Smooth muscle cell (in vitro differentiated cells): Measurements from ENCODE around the gene ERN1. TPM values are rescaled to one million over a fixed set of nuclear protein-coding genes. Genes with fewer than 3 reads are reported as not detected.

Experiments
- DNase-seq: peaks from one replicate; lab custom pipeline; 2025; ENCODE audit not compliant: unreplicated experiment; lab: John Stamatoyannopoulos, UW
- H2AFZ ChIP-seq: fragments of 200-600 bp; sonication (generic); 2 replicates; pipeline ENCODE4 v1.6.0; 2016; ENCODE audit warnings: antibody characterized with exemption, low read depth, mild to moderate bottlenecking
- H3F3A ChIP-seq: fragments of 200-600 bp; sonication (generic); 2 replicates; pipeline ENCODE4 v1.6.0; 2017; ENCODE audit warnings: antibody characterized with exemption, low read depth
- H3K27ac ChIP-seq: fragments of 200-600 bp; sonication (generic); 2 replicates; pipeline ENCODE4 v1.5.1; 2016; ENCODE audit warnings: low read depth, mild to moderate bottlenecking
- H3K27me3 ChIP-seq: fragments of 200-600 bp; sonication (generic); 2 replicates; pipeline ENCODE4 v1.6.1; 2016; ENCODE audit warnings: low read depth, mild to moderate bottlenecking
- H3K36me3 ChIP-seq: fragments of 200-600 bp; sonication (generic); 2 replicates; pipeline ENCODE4 v1.5.1; 2016; ENCODE audit warnings: low read depth
- H3K4me1 ChIP-seq: fragments of 200-600 bp; sonication (generic); 2 replicates; pipeline ENCODE4 v1.5.1; 2016; ENCODE audit warnings: low read depth
- H3K4me2 ChIP-seq: fragments of 200-600 bp; sonication (generic); 2 replicates; pipeline ENCODE4 v1.6.0; 2016; ENCODE audit warnings: mild to moderate bottlenecking
- H3K4me3 ChIP-seq: fragments of 200-600 bp; sonication (generic); 2 replicates; pipeline ENCODE4 v1.5.1; 2016; ENCODE audit warnings: mild to moderate bottlenecking
- H3K79me2 ChIP-seq: fragments of 200-600 bp; sonication (generic); 2 replicates; pipeline ENCODE4 v1.6.0; 2016; ENCODE audit warnings: low read depth, mild to moderate bottlenecking
- H3K9ac ChIP-seq: fragments of 200-600 bp; sonication (generic); 2 replicates; pipeline ENCODE4 v1.6.0; 2016; ENCODE audit warnings: low read depth
- H3K9me3 ChIP-seq: fragments of 200-600 bp; sonication (generic); replicated peaks from 2 replicates; pipeline ENCODE4 v1.5.1; 2016; ENCODE audit warnings: low read depth
- H4K20me1 ChIP-seq: fragments of 200-600 bp; sonication (generic); 2 replicates; pipeline ENCODE4 v1.6.0; 2016; ENCODE audit warnings: low read depth
- CTCF ChIP-seq: fragments of 200-600 bp; sonication (generic); IDR thresholded peaks from 2 replicates; pipeline ENCODE4 v1.5.1; 2017; ENCODE audit warnings: borderline replicate concordance, mild to moderate bottlenecking, antibody characterized with exemption; ENCODE audit not compliant: insufficient read depth, poor library complexity, severe bottlenecking
- WGBS: methylation state at CpG from one replicate; pipeline ENCODE4 v1.1.7; 2016; ENCODE audit warnings: low lambda C conversion rate; 5-methylcytosine and 5-hydroxymethylcytosine counted together
- polyA plus RNA-seq: library from polyadenylated mRNA; unstranded; fragments of >200 nt; fragmentation: Nextera tagmentation; extraction: Ambion mirVana; gene quantifications from 2 replicates; pipeline ENCODE4 v1.2.1, GENCODE V29; 2016
- total RNA-seq: library from RNA; depleted of rRNA; stranded (reverse); fragments of >200 nt; gene quantifications from 2 replicates; pipeline ENCODE4 v1.2.3, GENCODE V29; 2014

ERN1 gene
- total and polyA plus RNA-seq, 2 experiments from 2014 or later, result 8.6 to 9.0 TPM

- TF ChIP-seq CTCF, result no peak
- Histone ChIP-seq H4K20me1 (no peaks in the 10 kb centered on the region), H2AFZ (no peak overlapping the region), H3K4me3 (no peak overlapping the region), H3K79me2 (no peaks in the 10 kb centered on the region), H3F3A (peaks cover 13% of the 10 kb centered on the region), H3K4me1 (no peaks in the 10 kb centered on the region), H3K9ac (no peak overlapping the region), H3K27ac (peak overlapping the region; percentile 79), H3K27me3 (no peaks in the 10 kb centered on the region), H3K36me3 (no peaks in the 10 kb centered on the region), H3K9me3 (no peaks in the 10 kb centered on the region), H3K4me2 (no peak overlapping the region)
- DNase-seq, result no peak
Observed at GRCh38 chr17:64176556-64176955, 46.6 kb upstream of the ERN1 start.

GRCh38 chr17:64174686-64175456, 44.9 kb upstream of the ERN1 start:
- Histone ChIP-seq H4K20me1 (no peaks in the 10 kb centered on the region), H3K9me3 (no peaks in the 10 kb centered on the region), H3F3A (peaks cover 13% of the 10 kb centered on the region), H3K27me3 (no peaks in the 10 kb centered on the region), H3K9ac (no peak overlapping the region), H3K4me1 (no peaks in the 10 kb centered on the region), H3K27ac (peak overlapping the region; percentile 83), H3K4me2 (peak overlapping the region; percentile 27), H3K36me3 (no peaks in the 10 kb centered on the region), H3K79me2 (no peaks in the 10 kb centered on the region), H2AFZ (no peak overlapping the region), H3K4me3 (no peak overlapping the region)
- 66% methylated on average over 7 of the region's 7 CpGs for WGBS
- no peak for TF ChIP-seq CTCF
- peak; percentile 11 for DNase-seq

GRCh38 chr17:64173646-64174045, 43.7 kb upstream of the ERN1 start:
- no peak for TF ChIP-seq CTCF
- DNase-seq, result no peak
- Histone ChIP-seq H3K27me3 (no peaks in the 10 kb centered on the region), H3K4me2 (no peak overlapping the region), H3K4me1 (no peaks in the 10 kb centered on the region), H3K9ac (no peak overlapping the region), H3K4me3 (no peak overlapping the region), H3K79me2 (no peaks in the 10 kb centered on the region), H3K36me3 (no peaks in the 10 kb centered on the region), H3K27ac (no peak overlapping the region), H4K20me1 (no peaks in the 10 kb centered on the region), H3F3A (peaks cover 13% of the 10 kb centered on the region), H2AFZ (no peak overlapping the region), H3K9me3 (no peaks in the 10 kb centered on the region)
- 97% methylated on average over 3 of the region's 3 CpGs for WGBS

DNA sequence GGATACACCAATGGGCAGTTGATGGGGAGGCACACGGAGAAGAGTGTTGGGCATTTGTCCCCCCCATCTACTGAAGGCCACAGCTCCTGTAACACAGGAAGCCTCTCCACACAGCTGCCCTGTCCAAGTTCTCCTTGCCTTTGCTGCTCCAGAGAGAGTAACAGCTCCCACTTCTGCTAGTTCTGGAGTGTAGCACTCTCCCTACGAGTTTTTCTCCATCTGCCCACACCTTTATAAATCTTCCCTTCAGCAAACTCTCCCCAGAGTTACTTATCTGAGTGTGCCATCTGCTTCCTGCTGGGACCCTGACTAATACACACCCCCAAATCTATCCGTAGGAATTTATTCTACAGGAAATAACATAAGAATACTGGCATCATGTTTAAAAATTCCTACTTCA, 42.6 kb upstream of the ERN1 start:
- WGBS, result 87% methylated on average over 3 of the region's 3 CpGs
- no peak for TF ChIP-seq CTCF
- Histone ChIP-seq H3K4me3 (no peak overlapping the region), H3K27ac (no peak overlapping the region), H3K9ac (no peak overlapping the region), H3K27me3 (no peaks in the 10 kb centered on the region), H2AFZ (no peak overlapping the region), H3K79me2 (no peaks in the 10 kb centered on the region), H3K4me1 (no peaks in the 10 kb centered on the region), H3K4me2 (no peak overlapping the region), H3F3A (peaks cover 13% of the 10 kb centered on the region), H3K9me3 (no peaks in the 10 kb centered on the region), H4K20me1 (no peaks in the 10 kb centered on the region), H3K36me3 (no peaks in the 10 kb centered on the region)
- DNase-seq, result no peak
